Erythroblast (primary cell): ENCODE results near the gene MGST3.

Experiments used
- GATA1 ChIP-seq: IDR thresholded peaks from 2 replicates; pipeline ENCODE4 v1.6.1; 2011; ENCODE audit warnings: low read depth, mild to moderate bottlenecking, control low read depth, low read length, moderate library complexity
- POLR2A ChIP-seq: IDR thresholded peaks from 2 replicates; pipeline ENCODE4 v1.6.1; 2011; ENCODE audit warnings: mild to moderate bottlenecking, low read length

DNA sequence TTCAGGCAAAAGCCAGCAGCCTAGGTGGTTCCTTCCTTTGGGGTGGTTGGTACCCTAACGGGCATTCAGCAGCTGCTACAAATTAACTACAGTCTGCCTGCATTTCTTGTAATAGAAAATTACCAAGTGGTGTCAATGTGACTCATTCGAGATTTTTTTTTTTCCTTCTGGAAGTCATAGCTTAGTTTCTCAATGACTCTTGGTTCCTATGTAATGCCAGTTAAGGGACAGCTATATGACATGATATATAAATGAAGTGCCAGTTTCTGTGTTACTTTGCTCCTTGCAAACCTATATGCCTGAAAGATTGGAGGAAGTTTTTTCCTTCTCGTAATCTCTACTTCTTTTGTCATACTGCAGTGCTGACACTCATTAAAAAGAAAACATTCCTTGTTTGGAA lies 2.6 kb downstream of the MGST3 start:
- no peak for TF ChIP-seq POLR2A
- TF ChIP-seq GATA1, result no peak
